Fibroblast of the conjunctiva (primary cell): ENCODE results near the gene PRKCZ.
"Not testable (repeated sequence)": the region's sequence is repeated elsewhere in the genome, so short reads cannot be mapped to it uniquely, and the experiment has no call there.

Experiments used
- DNase-seq: peaks from one replicate; pipeline ENCODE4 v3.0.0-alpha.2; 2010; ENCODE audit warnings: low read depth

Gene PRKCZ

GRCh38 chr1:2103266-2103900 is 53.2 kb downstream of the PRKCZ start:
- DNase-seq = no peak

- no peak for DNase-seq
Measured at GRCh38 chr1:2103901-2104590, 53.8 kb downstream of the PRKCZ start.

- no peak for DNase-seq
Measured at GRCh38 chr1:2104621-2105427, 54.6 kb downstream of the PRKCZ start.

- no peak for DNase-seq
Measured at GRCh38 chr1:2105781-2106524, 55.7 kb downstream of the PRKCZ start.

- DNase-seq = no peak
Measured at GRCh38 chr1:2106659-2107405, 56.6 kb downstream of the PRKCZ start.

GRCh38 chr1:2107586-2108212 is 57.5 kb downstream of the PRKCZ start:
- no peak for DNase-seq

GRCh38 chr1:2108213-2108876 is 58.1 kb downstream of the PRKCZ start:
- no peak for DNase-seq

- no peak for DNase-seq
Measured at GRCh38 chr1:2108877-2109580, 58.8 kb downstream of the PRKCZ start.

- DNase-seq = no peak
Measured at GRCh38 chr1:2109581-2110021, 59.4 kb downstream of the PRKCZ start.

GRCh38 chr1:2110191-2110737 is 60.1 kb downstream of the PRKCZ start:
- DNase-seq = no peak

- DNase-seq = no peak
Measured at GRCh38 chr1:2110738-2111673, 60.8 kb downstream of the PRKCZ start.

- DNase-seq = no peak
Measured at GRCh38 chr1:2111674-2112035, 61.4 kb downstream of the PRKCZ start.

GRCh38 chr1:2112280-2112701 is 62.1 kb downstream of the PRKCZ start:
- DNase-seq = no peak

GRCh38 chr1:2113620-2114135 is 63.5 kb downstream of the PRKCZ start:
- DNase-seq = no peak

- DNase-seq = not testable (repeated sequence)
Measured at GRCh38 chr1:2114635-2115007, 64.4 kb downstream of the PRKCZ start.

- no peak for DNase-seq
Measured at GRCh38 chr1:2115008-2115641, 64.9 kb downstream of the PRKCZ start.

- no peak for DNase-seq
Measured at GRCh38 chr1:2115702-2116341, 65.6 kb downstream of the PRKCZ start.
